Neural cell (in vitro differentiated cells): ENCODE measurements around the gene TAB3.

Source experiments
- CTCF ChIP-seq: fragments of 450-650 bp; IDR thresholded peaks from 2 replicates; pipeline ENCODE4 v1.5.1; 2014; ENCODE audit warnings: antibody characterized with exemption, mild to moderate bottlenecking, moderate library complexity; ENCODE audit not compliant: poor library complexity, severe bottlenecking
- SMC3 ChIP-seq: fragments of 450-650 bp; conservative IDR thresholded peaks from 2 replicates; pipeline ENCODE4 v1.6.1; 2014; ENCODE audit warnings: antibody characterized with exemption, mild to moderate bottlenecking, moderate library complexity; ENCODE audit not compliant: poor library complexity

- TF ChIP-seq SMC3 (no peak), CTCF (no peak)
Observed at GRCh38 chrX:30793767-30794103, 95.3 kb downstream of the TAB3 start.
